Measurements from ENCODE around the gene PDE6G. TPM values are rescaled to one million over a fixed set of nuclear protein-coding genes. Genes with fewer than 3 reads are reported as not detected.
"Not testable (repeated sequence)": the region's sequence is repeated elsewhere in the genome, so short reads cannot be mapped to it uniquely, and the experiment has no call there.

The PDE6G gene
- polyA plus RNA-seq, 4 donors = 10.3 to 17.5 (median 15.2) TPM

GRCh38 chr17:81688616-81689015 lies 32.3 kb upstream of the PDE6G start:
- DNase-seq (ENCODE audit: low read depth in 4 of 4, low spot score in 3 of 4) = no peak

GRCh38 chr17:81687770-81688541 lies 31.6 kb upstream of the PDE6G start:
- no peak for DNase-seq (ENCODE audit: low read depth in 4 of 4, low spot score in 3 of 4)

GRCh38 chr17:81686614-81687013 lies 30.3 kb upstream of the PDE6G start:
- no peak for DNase-seq (ENCODE audit: low read depth in 4 of 4, low spot score in 3 of 4)

GRCh38 chr17:81685108-81685507 lies 28.8 kb upstream of the PDE6G start:
- no peak for DNase-seq (ENCODE audit: low read depth in 4 of 4, low spot score in 3 of 4)

- no peak for DNase-seq (ENCODE audit: low read depth in 4 of 4, low spot score in 3 of 4)
These were observed 28.1 kb upstream of the PDE6G start for GRCh38 chr17:81684442-81684911.

- peak; percentile 97 to 99 (median 98) for DNase-seq (ENCODE audit: low read depth in 4 of 4, low spot score in 3 of 4)
These were observed 27.5 kb upstream of the PDE6G start, which contains the start of the genes ARL16 and HGS for GRCh38 chr17:81683584-81684441. ARL16 (minus strand) TSS chr17:81683797; CDS start chr17:81683753, 44 bp downstream. HGS (plus strand) TSS chr17:81684011; CDS start chr17:81684067, 56 bp downstream.

- DNase-seq (ENCODE audit: low read depth in 4 of 4, low spot score in 3 of 4) = no peak
These were observed 26.9 kb upstream of the PDE6G start for GRCh38 chr17:81683208-81683583.

- no peak for DNase-seq (ENCODE audit: low read depth in 4 of 4, low spot score in 3 of 4)
These were observed 26.3 kb upstream of the PDE6G start for GRCh38 chr17:81682565-81683207.

- DNase-seq (ENCODE audit: low read depth in 4 of 4, low spot score in 3 of 4) = no peak
These were observed 25.3 kb upstream of the PDE6G start for GRCh38 chr17:81681672-81682071.

GRCh38 chr17:81680150-81680549 lies 23.8 kb upstream of the PDE6G start:
- DNase-seq (ENCODE audit: low read depth in 4 of 4, low spot score in 3 of 4) = no peak

- no peak for DNase-seq (ENCODE audit: low read depth in 4 of 4, low spot score in 3 of 4)
These were observed 20.6 kb upstream of the PDE6G start for GRCh38 chr17:81676906-81677305.

GRCh38 chr17:81675515-81676221 lies 19.3 kb upstream of the PDE6G start:
- not testable (repeated sequence) for DNase-seq (ENCODE audit: low read depth in 4 of 4, low spot score in 3 of 4)

- DNase-seq (ENCODE audit: low read depth in 4 of 4, low spot score in 3 of 4) = no peak
These were observed 17.4 kb upstream of the PDE6G start for GRCh38 chr17:81673561-81674258.

GRCh38 chr17:81672954-81673353 lies 16.6 kb upstream of the PDE6G start:
- DNase-seq (ENCODE audit: low read depth in 4 of 4, low spot score in 3 of 4) = no peak

GRCh38 chr17:81672504-81672903 lies 16.2 kb upstream of the PDE6G start:
- no peak for DNase-seq (ENCODE audit: low read depth in 4 of 4, low spot score in 3 of 4)

GRCh38 chr17:81667754-81668153 lies 11.4 kb upstream of the PDE6G start:
- no peak for DNase-seq (ENCODE audit: low read depth in 4 of 4, low spot score in 3 of 4)

GRCh38 chr17:81666342-81667191 lies 10.2 kb upstream of the PDE6G start, which contains the start of the genes CCDC137 and OXLD1:
CCDC137 (plus strand) TSS chr17:81666737; CDS start chr17:81666767, 30 bp downstream.
OXLD1 (minus strand) TSS chr17:81666605; CDS start chr17:81666577, 28 bp downstream.
- peak; percentile 89 to 92 (median 91) for DNase-seq (ENCODE audit: low read depth in 4 of 4, low spot score in 3 of 4)

- DNase-seq (ENCODE audit: low read depth in 4 of 4, low spot score in 3 of 4) = no peak
These were observed 9.7 kb upstream of the PDE6G start for GRCh38 chr17:81666092-81666341.

Data from right renal pelvis (tissue), 4 donors.